Neural progenitor cell (in vitro differentiated cells): Measurements from ENCODE around the gene SFXN5. TPM values are rescaled to one million over a fixed set of nuclear protein-coding genes. Genes with fewer than 3 reads are reported as not detected.

Experiments used
- DNase-seq: peaks from one replicate; pipeline ENCODE4 v3.0.0-alpha.2; 2016; ENCODE audit warnings: low spot score
- H2AFZ ChIP-seq: fragments of 200-600 bp; sonication (generic); replicated peaks from 2 replicates; pipeline ENCODE4 v1.6.1; 2016; ENCODE audit warnings: antibody characterized with exemption
- H3F3A ChIP-seq: fragments of 200-600 bp; sonication (generic); 2 replicates; pipeline ENCODE4 v1.6.1; 2016; ENCODE audit warnings: antibody characterized with exemption, low read depth
- H3K27ac ChIP-seq: fragments of 200-600 bp; sonication (generic); 2 replicates; pipeline ENCODE4 v1.5.1; 2016; ENCODE audit warnings: mild to moderate bottlenecking
- H3K27me3 ChIP-seq: fragments of 200-600 bp; sonication (generic); 2 replicates; pipeline ENCODE4 v1.6.1; 2016; ENCODE audit warnings: mild to moderate bottlenecking, moderate library complexity
- H3K36me3 ChIP-seq: fragments of 200-600 bp; sonication (generic); 2 replicates; pipeline ENCODE4 v1.5.1; 2016
- H3K4me1 ChIP-seq: fragments of 200-600 bp; sonication (generic); 2 replicates; pipeline ENCODE4 v1.6.1; 2016; ENCODE audit warnings: mixed run types
- H3K4me2 ChIP-seq: fragments of 200-600 bp; sonication (generic); 2 replicates; pipeline ENCODE4 v1.6.1; 2016
- H3K4me3 ChIP-seq: fragments of 200-600 bp; sonication (generic); 2 replicates; pipeline ENCODE4 v1.5.1; 2016
- H3K79me2 ChIP-seq: fragments of 200-600 bp; sonication (generic); 2 replicates; pipeline ENCODE4 v1.6.1; 2016; ENCODE audit warnings: low read depth
- H3K9ac ChIP-seq: fragments of 200-600 bp; sonication (generic); 2 replicates; pipeline ENCODE4 v1.6.1; 2016
- H3K9me3 ChIP-seq: fragments of 200-600 bp; sonication (generic); 2 replicates; pipeline ENCODE4 v1.5.1; 2016; ENCODE audit warnings: low read depth
- H4K20me1 ChIP-seq: fragments of 200-600 bp; sonication (generic); 2 replicates; pipeline ENCODE4 v1.6.1; 2016; ENCODE audit warnings: low read depth
- H3K27ac Mint-ChIP-seq: 3 replicates; pipeline ENCODE4 v1.8.0; 2021; ENCODE audit warnings: mixed read lengths
- H3K27me3 Mint-ChIP-seq: 2 replicates; pipeline ENCODE4 v1.8.0; 2022; ENCODE audit warnings: low read depth, mild to moderate bottlenecking, inconsistent platforms, moderate library complexity, mixed read lengths; ENCODE audit not compliant: insufficient read depth
- H3K36me3 Mint-ChIP-seq: 3 replicates; pipeline ENCODE4 v1.8.0; 2021; ENCODE audit warnings: mixed read lengths
- H3K4me1 Mint-ChIP-seq: 3 replicates; pipeline ENCODE4 v1.8.0; 2021; ENCODE audit warnings: mixed read lengths
- H3K4me3 Mint-ChIP-seq: 3 replicates; pipeline ENCODE4 v1.8.0; 2021; ENCODE audit warnings: mild to moderate bottlenecking, moderate library complexity, mixed read lengths
- H3K9me3 Mint-ChIP-seq: 3 replicates; pipeline ENCODE4 v1.8.0; 2020; ENCODE audit warnings: mixed read lengths
- CTCF ChIP-seq: fragments of 200-600 bp; sonication (generic); IDR thresholded peaks from 2 replicates; pipeline ENCODE4 v1.5.1; 2017; ENCODE audit warnings: antibody characterized with exemption, mild to moderate bottlenecking
- EZH2 ChIP-seq: fragments of 200-600 bp; sonication (generic); IDR thresholded peaks from 2 replicates; pipeline ENCODE4 v1.6.1; 2017; ENCODE audit warnings: antibody characterized with exemption, mild to moderate bottlenecking, moderate library complexity
- EZH2phosphoT487 ChIP-seq: fragments of 200-600 bp; sonication (generic); IDR thresholded peaks from 2 replicates; pipeline ENCODE4 v1.6.1; 2017; ENCODE audit warnings: antibody characterized with exemption
- total RNA-seq: library from RNA; depleted of rRNA; stranded (reverse); fragments of >200 nt; gene quantifications from 2 replicates; pipeline ENCODE4 v1.2.3, GENCODE V29; 2015; ENCODE audit warnings: low replicate concordance

The SFXN5 gene
- total RNA-seq, 1 donor from 2014 or later, result 3.4 TPM

- TF ChIP-seq EZH2, result no peak
- no peak for TF ChIP-seq CTCF
- TF ChIP-seq EZH2phosphoT487, result no peak
- Mint-ChIP-seq H3K27me3 (peaks cover 5% of the 10 kb centered on the region), H3K27ac (peak overlapping the region; percentile 46)
These were observed 20.8 kb upstream of the SFXN5 start for GRCh38 chr2:73092146-73092783.

DNA sequence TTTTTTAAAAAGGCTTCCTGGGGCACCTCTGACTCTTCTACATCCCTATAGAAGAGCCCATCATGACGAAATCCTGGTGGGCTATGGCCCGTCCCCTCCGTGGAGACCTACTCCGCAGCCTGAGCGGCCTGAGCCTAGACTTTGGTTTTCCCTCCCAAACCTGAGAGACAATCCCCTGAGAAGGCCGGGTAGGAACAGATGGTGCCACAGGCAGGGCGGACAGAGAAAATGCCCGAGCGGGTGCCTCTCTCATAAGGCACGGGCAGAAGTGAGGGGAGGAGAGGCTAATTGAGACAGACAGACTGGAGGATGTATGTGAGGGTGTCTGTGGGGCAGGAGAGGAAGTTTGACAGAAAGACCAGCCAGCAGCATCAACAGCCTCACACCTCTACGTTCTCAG lies 20.2 kb upstream of the SFXN5 start:
- Mint-ChIP-seq H3K9me3 (no peaks in the 10 kb centered on the region), H3K36me3 (no peaks in the 10 kb centered on the region), H3K4me1 (peaks cover 30% of the 10 kb centered on the region), H3K4me3 (no peak overlapping the region), H3K27ac (peak overlapping the region; percentile 46), H3K27me3 (peaks cover 5% of the 10 kb centered on the region)
- Histone ChIP-seq H3F3A (no peaks in the 10 kb centered on the region), H3K9ac (no peak overlapping the region), H3K4me2 (no peak overlapping the region), H2AFZ (no peak overlapping the region), H3K4me1 (no peaks in the 10 kb centered on the region), H3K27me3 (no peaks in the 10 kb centered on the region), H3K36me3 (no peaks in the 10 kb centered on the region), H3K9me3 (no peaks in the 10 kb centered on the region), H3K27ac (no peak overlapping the region), H3K79me2 (no peaks in the 10 kb centered on the region), H3K4me3 (no peak overlapping the region), H4K20me1 (peaks cover 8% of the 10 kb centered on the region)
- TF ChIP-seq EZH2 (no peak), CTCF (no peak), EZH2phosphoT487 (no peak)
- DNase-seq, result no peak

More at GRCh38 chr2:73092146-73092783, 20.8 kb upstream of the SFXN5 start:
- peaks cover 8% of the 10 kb centered on the region for H4K20me1 ChIP-seq
- no peak overlapping the region for H2AFZ ChIP-seq
- no peak for DNase-seq
- Mint-ChIP-seq H3K9me3 (no peaks in the 10 kb centered on the region), H3K4me1 (peaks cover 30% of the 10 kb centered on the region), H3K4me3 (no peak overlapping the region), H3K36me3 (no peaks in the 10 kb centered on the region)
- no peak overlapping the region for H3K27ac ChIP-seq
- no peaks in the 10 kb centered on the region for H3K27me3 ChIP-seq
- H3K36me3 ChIP-seq, result no peaks in the 10 kb centered on the region
- no peak overlapping the region for H3K4me3 ChIP-seq
- no peaks in the 10 kb centered on the region for H3K9me3 ChIP-seq
- H3K4me2 ChIP-seq, result no peak overlapping the region
- no peaks in the 10 kb centered on the region for H3K4me1 ChIP-seq
- H3F3A ChIP-seq, result no peaks in the 10 kb centered on the region
- H3K9ac ChIP-seq, result no peak overlapping the region
- no peaks in the 10 kb centered on the region for H3K79me2 ChIP-seq

GRCh38 chr2:73091164-73091563 lies 19.7 kb upstream of the SFXN5 start:
- no peaks in the 10 kb centered on the region for H3K36me3 Mint-ChIP-seq

More at GRCh38 chr2:73091164-73091563, 19.7 kb upstream of the SFXN5 start:
- Histone ChIP-seq H3K4me2 (no peak overlapping the region), H3K27ac (no peak overlapping the region), H3K9me3 (no peaks in the 10 kb centered on the region), H3K36me3 (no peaks in the 10 kb centered on the region), H3F3A (no peaks in the 10 kb centered on the region), H3K9ac (no peak overlapping the region), H2AFZ (no peak overlapping the region), H4K20me1 (peaks cover 8% of the 10 kb centered on the region), H3K4me1 (no peaks in the 10 kb centered on the region), H3K79me2 (no peaks in the 10 kb centered on the region), H3K27me3 (no peaks in the 10 kb centered on the region), H3K4me3 (no peak overlapping the region)
- Mint-ChIP-seq H3K4me1 (peaks cover 30% of the 10 kb centered on the region), H3K27me3 (peaks cover 2% of the 10 kb centered on the region), H3K27ac (no peak overlapping the region), H3K9me3 (no peaks in the 10 kb centered on the region), H3K4me3 (no peak overlapping the region)
- DNase-seq, result peak; percentile 43
- TF ChIP-seq EZH2, result no peak
- no peak for TF ChIP-seq EZH2phosphoT487
